Upper lobe of right lung (tissue), 1 donor: ENCODE measurements around the gene POMP. TPM values are rescaled to one million over a fixed set of nuclear protein-coding genes. Genes with fewer than 3 reads are reported as not detected.

Experiments
- ATAC-seq: fragments of 200-7000 bp; cut with Tn5 transposase; one replicate; pipeline ENCODE4 v1.9.1; 2020; ENCODE audit warnings: mild to moderate bottlenecking, moderate library complexity
- DNase-seq: peaks from one replicate; pipeline ENCODE4 v3.0.0-alpha.2; 2020
- H3K27ac ChIP-seq: fragments of 200-600 bp; one replicate; pipeline ENCODE4 v1.8.0; 2022
- H3K27me3 ChIP-seq: fragments of 200-600 bp; one replicate; pipeline ENCODE4 v1.8.0; 2022; ENCODE audit warnings: mild to moderate bottlenecking
- H3K36me3 ChIP-seq: fragments of 200-600 bp; one replicate; pipeline ENCODE4 v1.8.0; 2022
- H3K4me1 ChIP-seq: fragments of 200-600 bp; one replicate; pipeline ENCODE4 v1.8.0; 2022
- H3K4me3 ChIP-seq: fragments of 200-600 bp; one replicate; pipeline ENCODE4 v1.8.0; 2022; ENCODE audit warnings: mild to moderate bottlenecking
- H3K9me3 ChIP-seq: fragments of 200-600 bp; one replicate; pipeline ENCODE4 v1.8.0; 2022
- CTCF ChIP-seq: fragments of 200-600 bp; IDR thresholded peaks from one replicate; pipeline ENCODE4 v1.8.0; 2022; ENCODE audit warnings: antibody characterized with exemption
- intact Hi-C: fragments of 100-400 bp; cut with DNase I; formaldehyde crosslinking; loops from one replicate; pipeline ENCODE4 v1.11.0; 2022
- total RNA-seq: library from RNA; stranded (reverse); fragmentation: NEBNext Ultra II Directional; extraction: Animal tissue kit (Norgen Biotek cat#: 25700); gene quantifications from one replicate; pipeline ENCODE4 v1.2.1, GENCODE V29; 2021
- donor health status: DM: no; HTN: yes; CAD: no; lungs with severe emphysema.

POMP gene
- total RNA-seq, 1 donor from 2014 or later: 56.5 TPM

GRCh38 chr13:28653111-28653510 is 5.8 kb upstream of the POMP start:
- H3K4me1 ChIP-seq: peaks cover 10% of the 10 kb centered on the region
- intact Hi-C loops: no loop called here
- DNase-seq (no peak), ATAC-seq (no peak)
- no peak overlapping the region for H3K27ac ChIP-seq
- H3K9me3 ChIP-seq: no peaks in the 10 kb centered on the region
- TF ChIP-seq CTCF: no peak
- H3K36me3 ChIP-seq: no peaks in the 10 kb centered on the region
- H3K27me3 ChIP-seq: no peaks in the 10 kb centered on the region
- H3K4me3 ChIP-seq: no peak overlapping the region

- no peaks in the 10 kb centered on the region for H3K9me3 ChIP-seq
- H3K4me3 ChIP-seq: no peak overlapping the region
- no peak for DNase-seq
- peaks cover 10% of the 10 kb centered on the region for H3K4me1 ChIP-seq
- intact Hi-C loops: no loop called here
- ATAC-seq: no peak
- TF ChIP-seq CTCF: no peak
- no peaks in the 10 kb centered on the region for H3K27me3 ChIP-seq
- no peaks in the 10 kb centered on the region for H3K36me3 ChIP-seq
- no peak overlapping the region for H3K27ac ChIP-seq
Measured at GRCh38 chr13:28654276-28654675, 4.7 kb upstream of the POMP start.

GRCh38 chr13:28655561-28655960 is 3.4 kb upstream of the POMP start:
- no peak for TF ChIP-seq CTCF
- ATAC-seq: no peak
- Histone ChIP-seq H3K27me3 (no peaks in the 10 kb centered on the region), H3K4me1 (peaks cover 18% of the 10 kb centered on the region), H3K4me3 (no peak overlapping the region), H3K27ac (no peak overlapping the region), H3K9me3 (no peaks in the 10 kb centered on the region), H3K36me3 (no peaks in the 10 kb centered on the region)
- intact Hi-C loops: no loop called here
- DNase-seq: no peak

- H3K27ac ChIP-seq: peak overlapping the region; percentile 91
- no peak for TF ChIP-seq CTCF
- no peak for ATAC-seq
- peaks cover 8% of the 10 kb centered on the region for H3K36me3 ChIP-seq
- DNase-seq: no peak
- no peaks in the 10 kb centered on the region for H3K27me3 ChIP-seq
- H3K4me1 ChIP-seq: peaks cover 26% of the 10 kb centered on the region
- H3K4me3 ChIP-seq: peak overlapping the region; percentile 83
- intact Hi-C loops: no loop called here
- H3K9me3 ChIP-seq: no peaks in the 10 kb centered on the region
Measured at GRCh38 chr13:28657784-28658538, 969 bp upstream of the POMP start.

- H3K9me3 ChIP-seq: no peaks in the 10 kb centered on the region
- peaks cover 26% of the 10 kb centered on the region for H3K4me1 ChIP-seq
- intact Hi-C loops: no loop called here
- H3K4me3 ChIP-seq: peak overlapping the region; percentile 83
- peak overlapping the region; percentile 91 for H3K27ac ChIP-seq
- DNase-seq (no peak), ATAC-seq (no peak)
- TF ChIP-seq CTCF: no peak
- H3K36me3 ChIP-seq: peaks cover 13% of the 10 kb centered on the region
- no peaks in the 10 kb centered on the region for H3K27me3 ChIP-seq
Measured at GRCh38 chr13:28658539-28658795, 463 bp upstream of the POMP start.

- no peak for DNase-seq
- Histone ChIP-seq H3K27me3 (no peaks in the 10 kb centered on the region), H3K4me3 (peak overlapping the region; percentile 83), H3K36me3 (peaks cover 24% of the 10 kb centered on the region), H3K27ac (peak overlapping the region; percentile 91), H3K4me1 (peaks cover 26% of the 10 kb centered on the region), H3K9me3 (no peaks in the 10 kb centered on the region)
- ATAC-seq: peak; percentile 14
- no peak for TF ChIP-seq CTCF
- intact Hi-C loops: no loop called here
Measured at GRCh38 chr13:28659621-28659970, 666 bp downstream of the POMP start.
